ENCODE results near the gene TLK1.

The TLK1 gene

DNA sequence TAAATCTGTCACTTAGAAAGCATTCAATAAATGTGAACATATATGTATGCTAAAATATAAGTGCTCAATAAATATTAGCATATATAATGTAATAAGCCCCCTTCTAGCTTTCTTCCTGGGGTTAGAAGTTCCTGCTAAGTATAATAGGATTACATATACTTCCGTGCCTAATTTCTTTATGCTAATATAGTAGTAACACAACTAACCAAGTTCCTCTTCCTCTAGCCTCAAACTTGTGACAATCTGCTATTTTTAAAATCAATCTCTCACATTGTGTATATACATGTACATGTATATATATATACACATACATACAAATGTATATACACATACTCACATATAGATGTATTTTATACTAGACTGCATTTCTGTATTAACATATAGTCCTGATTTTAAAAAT is 32.2 kb downstream of the TLK1 start:
- H3K4me3 ChIP-seq (ENCODE audit: low read depth, low read length) = no peak overlapping the region
- DNase-seq (ENCODE audit: low read depth) = no peak
- TF ChIP-seq, protein P1, sequence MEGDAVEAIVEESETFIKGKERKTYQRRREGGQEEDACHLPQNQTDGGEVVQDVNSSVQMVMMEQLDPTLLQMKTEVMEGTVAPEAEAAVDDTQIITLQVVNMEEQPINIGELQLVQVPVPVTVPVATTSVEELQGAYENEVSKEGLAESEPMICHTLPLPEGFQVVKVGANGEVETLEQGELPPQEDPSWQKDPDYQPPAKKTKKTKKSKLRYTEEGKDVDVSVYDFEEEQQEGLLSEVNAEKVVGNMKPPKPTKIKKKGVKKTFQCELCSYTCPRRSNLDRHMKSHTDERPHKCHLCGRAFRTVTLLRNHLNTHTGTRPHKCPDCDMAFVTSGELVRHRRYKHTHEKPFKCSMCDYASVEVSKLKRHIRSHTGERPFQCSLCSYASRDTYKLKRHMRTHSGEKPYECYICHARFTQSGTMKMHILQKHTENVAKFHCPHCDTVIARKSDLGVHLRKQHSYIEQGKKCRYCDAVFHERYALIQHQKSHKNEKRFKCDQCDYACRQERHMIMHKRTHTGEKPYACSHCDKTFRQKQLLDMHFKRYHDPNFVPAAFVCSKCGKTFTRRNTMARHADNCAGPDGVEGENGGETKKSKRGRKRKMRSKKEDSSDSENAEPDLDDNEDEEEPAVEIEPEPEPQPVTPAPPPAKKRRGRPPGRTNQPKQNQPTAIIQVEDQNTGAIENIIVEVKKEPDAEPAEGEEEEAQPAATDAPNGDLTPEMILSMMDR (IDR thresholded peaks at IDR 0.05; ENCODE audit: control insufficient read depth, extremely low read depth, insufficient read depth) = no peak

DNA sequence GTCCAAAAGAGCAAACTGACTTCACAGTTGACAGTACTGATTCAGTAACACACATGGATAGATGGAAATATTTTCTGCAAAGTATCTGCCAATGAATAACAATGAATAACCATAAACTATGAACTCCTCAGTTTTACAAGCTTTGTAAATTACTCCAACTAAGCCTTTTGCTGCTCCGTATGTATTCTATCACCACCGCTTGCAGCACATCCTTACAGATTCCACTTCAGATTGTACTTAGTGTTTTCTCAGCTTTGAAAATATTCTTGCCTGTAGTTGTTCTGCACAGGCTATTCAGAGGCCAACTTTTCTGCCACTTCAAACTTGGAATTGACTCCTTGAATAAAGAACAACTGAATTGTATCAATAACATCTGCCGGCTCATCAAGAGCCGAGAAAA is 36.2 kb downstream of the TLK1 start:
- TF ChIP-seq, protein P1 (IDR thresholded peaks at IDR 0.05; ENCODE audit: control insufficient read depth, extremely low read depth, insufficient read depth) = no peak
- H3K4me3 ChIP-seq (ENCODE audit: low read depth, low read length) = no peak overlapping the region
- DNase-seq (ENCODE audit: low read depth) = no peak

DNA sequence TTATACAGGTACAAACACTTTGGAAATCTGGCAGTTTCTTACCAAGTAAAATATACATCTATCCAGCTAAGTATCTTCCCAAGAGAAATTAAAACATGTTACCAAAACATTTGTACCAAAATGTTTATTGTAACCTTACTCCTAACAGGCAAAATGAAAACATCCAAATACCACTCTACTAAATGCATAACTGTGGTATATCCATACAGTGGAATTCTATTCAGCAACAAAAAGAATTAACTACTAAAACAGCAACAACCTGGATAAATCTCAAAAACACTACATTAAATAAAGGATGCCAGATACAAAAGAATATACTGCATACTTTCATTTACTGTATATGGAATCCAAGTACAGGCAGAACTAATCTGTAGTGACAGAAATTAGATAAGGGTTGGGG is 51.1 kb downstream of the TLK1 start:
- DNase-seq (ENCODE audit: low read depth) = no peak
- TF ChIP-seq, protein P1 (IDR thresholded peaks at IDR 0.05; ENCODE audit: control insufficient read depth, extremely low read depth, insufficient read depth) = no peak
- H3K4me3 ChIP-seq (ENCODE audit: low read depth, low read length) = no peak overlapping the region

DNA sequence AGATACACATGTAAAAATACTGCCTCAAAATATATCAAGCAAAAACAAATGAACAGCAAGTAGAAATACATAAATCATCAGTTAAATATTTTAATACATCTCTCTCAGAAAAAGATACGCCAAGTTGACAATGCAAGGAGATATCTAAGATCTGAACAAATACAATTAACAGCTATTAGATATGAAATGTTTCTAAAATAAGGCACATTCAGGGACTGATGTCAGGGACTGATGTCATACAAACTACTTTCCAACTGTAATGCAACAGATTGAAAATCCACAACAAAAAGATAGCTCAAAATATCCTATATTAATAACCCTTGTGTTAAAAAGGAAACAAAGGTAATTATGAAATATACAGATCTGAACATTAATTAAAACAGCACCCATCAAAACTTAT is 51.7 kb downstream of the TLK1 start:
- TF ChIP-seq, protein P1 (IDR thresholded peaks at IDR 0.05; ENCODE audit: control insufficient read depth, extremely low read depth, insufficient read depth) = no peak
- no peak overlapping the region for H3K4me3 ChIP-seq (ENCODE audit: low read depth, low read length)

DNA sequence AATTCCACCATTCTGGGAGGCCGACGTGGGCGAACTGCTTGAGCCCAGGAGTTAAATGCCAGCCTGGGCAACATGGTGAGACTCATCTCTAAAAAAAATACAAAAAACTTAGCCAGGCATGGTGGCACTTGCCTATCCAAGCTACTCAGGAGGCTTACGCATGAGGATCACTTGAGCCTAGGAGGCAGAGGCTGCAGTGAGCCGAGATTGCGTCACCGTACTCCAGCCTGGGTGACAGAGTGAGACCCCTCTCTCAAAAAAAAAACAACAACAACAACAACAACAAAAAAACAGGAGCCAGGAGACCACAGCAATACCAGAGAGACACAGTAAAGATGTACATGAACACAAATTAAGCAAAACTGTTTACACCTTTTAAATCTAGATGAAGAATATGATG is 52.9 kb downstream of the TLK1 start:
- no peak for DNase-seq (ENCODE audit: low read depth)
- TF ChIP-seq, protein P1 (IDR thresholded peaks at IDR 0.05; ENCODE audit: control insufficient read depth, extremely low read depth, insufficient read depth) = no peak
- H3K4me3 ChIP-seq (ENCODE audit: low read depth, low read length) = no peak overlapping the region

More for the DNA sequence above, 51.7 kb downstream of the TLK1 start:
- no peak for DNase-seq (ENCODE audit: low read depth)

DNA sequence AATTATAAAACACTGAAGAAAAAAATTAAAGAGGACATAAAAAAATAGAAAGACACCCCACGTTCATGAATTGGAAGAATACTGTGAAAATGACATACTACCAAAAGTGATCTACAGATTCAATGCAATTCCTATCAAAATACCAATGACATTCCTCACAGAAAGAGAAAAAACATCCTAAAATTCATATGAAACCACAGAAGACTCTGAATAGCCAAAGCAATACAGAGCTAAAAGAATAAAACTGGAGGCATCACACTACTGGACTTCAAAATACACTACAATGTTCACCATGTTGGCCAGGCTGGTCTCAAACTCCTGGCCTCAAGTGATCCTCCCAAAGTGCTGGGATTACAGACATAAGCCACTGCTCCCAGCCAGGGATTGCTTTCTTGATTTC is 56.3 kb downstream of the TLK1 start:
- no peak for DNase-seq (ENCODE audit: low read depth)
- TF ChIP-seq, protein P1 (IDR thresholded peaks at IDR 0.05; ENCODE audit: control insufficient read depth, extremely low read depth, insufficient read depth) = no peak
- H3K4me3 ChIP-seq (ENCODE audit: low read depth, low read length) = no peak overlapping the region

DNA sequence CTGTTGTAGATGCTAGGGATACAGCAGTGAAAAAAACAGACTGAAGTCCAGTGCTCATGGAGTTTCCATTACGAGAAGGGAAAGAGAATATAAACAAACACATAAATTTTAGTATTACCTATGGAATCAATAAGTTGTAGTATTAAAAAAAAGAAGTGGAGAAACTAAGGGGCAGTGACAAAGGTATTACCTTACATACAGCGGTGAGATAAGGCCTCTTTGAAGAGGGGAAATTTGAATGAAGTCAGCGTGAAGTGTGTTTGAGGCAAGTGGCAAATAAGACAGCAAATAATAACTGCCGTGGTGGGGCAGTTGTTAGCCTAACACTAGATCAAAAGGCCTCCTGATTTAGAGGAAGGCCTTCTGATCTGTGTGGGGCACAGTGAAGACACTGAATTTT is 57.9 kb downstream of the TLK1 start:
- H3K4me3 ChIP-seq (ENCODE audit: low read depth, low read length) = no peak overlapping the region
- TF ChIP-seq, protein P1 (IDR thresholded peaks at IDR 0.05; ENCODE audit: control insufficient read depth, extremely low read depth, insufficient read depth) = no peak
- no peak for DNase-seq (ENCODE audit: low read depth)

All from LNCaP clone FGC (cell line).